NCI-H748 (cell line): ENCODE data around the gene GNAI1.

Experiments
- DNase-seq: peaks from one replicate; lab custom pipeline; 2025; ENCODE audit not compliant: unreplicated experiment; lab: John Stamatoyannopoulos, UW

The GNAI1 gene

DNA sequence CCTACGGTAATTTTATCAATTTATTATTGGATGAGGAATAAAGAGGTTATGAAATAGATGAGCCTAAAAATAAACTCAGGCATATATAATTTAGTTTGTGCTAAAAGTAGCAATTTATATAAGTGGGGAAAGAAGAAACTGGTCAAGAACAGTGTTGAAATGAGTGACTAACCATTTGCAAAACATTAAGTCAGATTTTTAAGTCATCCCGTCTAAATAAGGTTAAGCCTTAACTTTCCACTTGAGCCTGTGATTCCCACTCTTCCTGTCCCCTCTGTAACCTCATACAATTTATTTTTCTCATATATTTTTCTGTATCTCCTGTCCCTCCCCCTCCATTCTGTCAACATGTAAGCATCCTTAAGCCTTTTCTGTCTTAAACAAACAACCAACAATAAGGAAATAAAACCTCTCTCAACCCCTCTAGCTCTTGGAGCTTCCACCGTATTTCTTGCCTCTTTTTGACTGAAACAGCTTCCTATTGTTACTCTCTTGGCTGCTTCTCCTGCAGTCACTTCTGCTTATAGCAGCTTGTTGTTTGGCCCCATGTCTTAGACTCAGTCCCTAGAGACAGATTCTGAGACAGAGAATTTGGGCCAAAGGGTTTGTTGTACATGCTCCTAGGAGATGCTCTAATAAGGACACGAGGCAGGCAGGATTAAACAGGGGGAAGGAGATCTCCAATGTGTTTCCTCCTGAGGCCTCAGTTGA is 109.7 kb downstream of the GNAI1 start:
- DNase-seq, result no peak

DNA sequence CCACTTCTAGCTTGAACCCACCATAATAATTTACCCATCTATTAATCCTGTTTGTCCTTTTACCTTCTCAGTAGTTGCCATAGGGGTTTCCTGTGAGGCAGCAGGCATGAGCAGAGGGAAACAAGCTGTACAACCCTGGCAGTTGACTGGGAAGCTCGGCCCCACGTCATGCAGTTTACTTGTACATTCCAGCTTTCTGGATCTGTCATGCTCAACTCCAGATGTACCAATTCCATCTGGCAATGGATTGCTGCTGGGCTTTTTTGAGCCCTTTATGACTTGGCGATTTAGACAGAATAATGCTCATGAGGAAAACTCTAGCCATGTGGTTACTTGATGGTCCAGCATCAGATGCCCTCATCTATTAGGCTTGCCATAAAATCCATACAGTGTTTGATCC is 112.5 kb downstream of the GNAI1 start:
- DNase-seq, result no peak

DNA sequence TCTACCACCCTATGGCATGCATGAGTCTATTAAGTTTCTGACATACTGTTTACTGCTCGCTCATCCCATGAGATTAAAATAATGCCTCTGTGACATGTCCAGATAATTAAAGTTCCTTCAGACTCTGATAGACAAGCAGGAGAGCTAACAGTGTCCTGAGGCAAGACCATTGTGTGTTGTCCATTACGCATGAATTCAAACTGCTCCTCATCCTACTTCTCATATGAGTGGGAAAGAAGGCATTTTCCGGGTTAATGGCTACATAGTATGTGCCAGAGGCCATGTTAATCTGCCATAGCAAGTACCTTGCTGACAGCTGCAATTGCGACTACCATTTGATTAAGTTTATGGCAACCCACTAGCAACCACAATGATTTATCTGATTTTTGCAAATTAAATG is 113.3 kb downstream of the GNAI1 start:
- DNase-seq, result no peak

DNA sequence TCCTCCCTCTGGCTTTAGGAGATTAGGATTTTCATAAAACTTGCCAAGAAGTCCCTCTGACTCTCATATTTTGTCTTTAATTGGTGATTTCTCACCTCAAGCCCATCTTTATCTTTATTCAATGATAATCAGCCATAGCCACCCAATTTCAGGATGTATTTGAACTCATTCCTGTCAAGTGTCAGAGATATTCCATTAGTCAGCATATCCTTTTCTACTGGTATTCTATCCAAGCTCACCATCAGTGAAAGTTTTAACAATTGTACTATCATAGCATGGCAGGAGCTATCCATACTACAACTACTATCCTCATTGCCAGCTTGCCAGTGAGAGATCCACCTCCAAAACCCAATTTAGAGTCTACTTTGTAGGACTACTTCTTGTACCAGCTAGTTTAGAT is 114.6 kb downstream of the GNAI1 start:
- DNase-seq, result no peak

DNA sequence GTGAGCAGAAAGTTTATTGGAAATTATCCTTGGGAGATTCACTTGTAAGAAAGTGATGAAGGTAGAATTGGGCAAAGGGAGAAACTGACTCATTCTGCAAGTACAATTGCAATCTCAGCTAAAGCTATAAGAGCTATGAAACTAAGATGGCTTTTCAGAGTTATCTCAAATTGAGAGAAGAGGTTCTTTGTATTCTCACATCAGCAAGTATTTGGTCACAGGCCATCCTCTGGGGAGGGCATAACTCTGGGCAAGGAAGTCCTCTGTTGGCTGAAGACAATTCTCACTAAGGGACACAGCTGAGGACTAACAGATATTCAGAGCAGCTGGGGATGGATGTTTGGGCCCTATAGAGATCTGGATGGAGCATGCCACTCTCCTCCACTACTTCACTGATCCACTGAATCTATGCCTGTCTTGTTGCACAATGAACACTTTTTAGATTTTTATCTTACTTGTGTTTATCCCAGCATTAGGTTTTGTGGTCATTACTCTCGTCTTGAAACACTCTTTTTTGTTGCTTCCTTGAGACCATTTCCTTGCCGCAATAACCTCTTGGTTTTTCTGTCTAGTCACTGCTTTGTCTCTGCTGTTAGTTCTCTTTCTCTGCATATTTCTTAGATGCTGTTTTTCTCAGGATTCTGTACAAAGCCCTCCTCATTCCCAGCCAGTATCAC is 115.1 kb downstream of the GNAI1 start:
- DNase-seq, result no peak

DNA sequence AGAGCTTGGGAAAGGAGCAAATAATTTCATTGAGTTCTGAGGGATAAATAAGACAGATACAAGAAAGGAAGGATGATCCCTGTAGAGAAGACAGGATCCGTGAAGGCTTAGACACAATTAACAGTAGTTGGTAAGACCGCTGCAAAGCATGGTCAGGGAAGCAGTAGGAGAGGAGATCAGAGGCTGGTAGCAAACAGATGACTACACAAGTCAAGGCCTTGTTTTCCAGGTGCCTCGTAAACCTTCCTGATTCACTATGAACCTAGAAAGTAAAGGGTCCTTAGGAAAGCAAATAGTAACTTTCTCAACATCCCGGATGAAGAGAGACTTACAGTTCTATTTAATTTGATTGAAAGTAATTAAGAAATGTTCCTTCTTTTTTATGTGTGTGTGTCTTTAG is 118.6 kb downstream of the GNAI1 start:
- DNase-seq, result no peak

DNA sequence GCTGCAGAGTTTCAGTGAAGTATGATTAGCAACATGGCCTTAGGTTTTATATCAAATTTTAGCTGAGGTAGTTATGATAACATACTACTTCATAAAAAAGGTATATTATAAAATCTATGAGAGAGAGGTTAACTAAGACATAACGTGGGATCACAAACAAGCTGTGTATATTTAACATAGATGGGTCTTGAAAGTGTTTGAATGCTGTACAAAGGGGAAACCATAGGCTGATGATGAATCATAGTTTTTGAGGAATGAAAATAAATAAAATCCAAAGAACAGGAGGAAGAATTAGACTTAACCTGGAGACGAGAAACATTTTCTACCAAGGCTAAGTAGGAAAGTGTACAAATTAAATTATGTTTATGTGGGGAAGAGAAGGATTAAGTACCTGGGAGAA is 119.0 kb downstream of the GNAI1 start:
- no peak for DNase-seq

DNA sequence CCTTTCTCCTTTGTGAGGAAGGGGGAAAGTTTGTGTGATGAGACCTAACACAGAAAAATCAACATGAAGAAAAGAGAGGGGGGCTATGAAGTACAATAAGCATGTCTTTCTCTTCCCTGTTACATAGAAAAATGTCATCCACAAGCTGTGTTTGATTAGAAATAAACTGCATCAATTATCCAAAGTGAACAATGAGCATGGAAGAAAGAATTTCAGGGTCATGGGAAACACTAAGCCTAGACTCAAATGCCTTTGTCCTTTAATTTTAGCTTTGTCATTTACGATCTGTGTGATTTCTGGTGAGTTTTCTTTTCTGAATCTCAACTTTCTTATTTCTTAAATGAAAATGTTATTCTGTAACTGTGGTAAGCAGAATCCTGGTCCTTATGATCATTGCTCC is 121.0 kb downstream of the GNAI1 start:
- DNase-seq, result no peak

DNA sequence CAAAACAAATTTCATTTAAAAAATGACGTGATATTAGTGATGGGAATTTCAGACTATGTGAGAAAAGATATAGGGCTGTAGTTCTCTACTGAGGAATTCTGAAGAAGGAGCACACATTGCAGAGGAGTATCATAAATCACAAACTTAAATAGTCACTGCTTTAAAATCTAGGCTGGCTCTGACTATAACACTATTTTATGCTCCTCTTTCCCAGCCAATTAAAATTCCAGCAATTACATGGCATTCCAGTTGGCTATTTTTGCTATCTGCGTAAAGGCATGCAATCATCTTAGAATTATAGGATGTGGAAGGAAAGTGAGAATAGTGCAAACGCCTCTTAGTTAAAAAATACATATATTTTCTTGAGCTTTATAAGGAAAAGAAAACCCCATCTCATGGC is 123.1 kb downstream of the GNAI1 start:
- no peak for DNase-seq

DNA sequence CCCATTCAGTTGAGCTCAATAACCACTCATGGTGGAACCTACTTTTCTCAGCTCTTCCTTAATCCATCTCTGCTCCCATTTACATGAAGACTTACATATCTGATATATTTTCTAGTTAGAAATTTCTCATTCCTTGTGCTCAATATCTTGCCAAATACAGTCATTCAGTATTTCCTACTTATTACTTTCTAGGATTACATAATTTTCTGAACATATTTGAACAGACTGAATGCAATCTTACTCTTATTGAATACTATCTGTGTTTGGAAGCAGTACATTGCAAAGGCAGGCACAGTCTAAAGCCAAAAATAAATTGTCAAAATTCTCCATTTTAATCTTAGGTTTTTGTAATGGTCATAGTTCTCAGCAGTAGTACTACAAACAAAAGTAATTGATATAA is 126.0 kb downstream of the GNAI1 start:
- no peak for DNase-seq

DNA sequence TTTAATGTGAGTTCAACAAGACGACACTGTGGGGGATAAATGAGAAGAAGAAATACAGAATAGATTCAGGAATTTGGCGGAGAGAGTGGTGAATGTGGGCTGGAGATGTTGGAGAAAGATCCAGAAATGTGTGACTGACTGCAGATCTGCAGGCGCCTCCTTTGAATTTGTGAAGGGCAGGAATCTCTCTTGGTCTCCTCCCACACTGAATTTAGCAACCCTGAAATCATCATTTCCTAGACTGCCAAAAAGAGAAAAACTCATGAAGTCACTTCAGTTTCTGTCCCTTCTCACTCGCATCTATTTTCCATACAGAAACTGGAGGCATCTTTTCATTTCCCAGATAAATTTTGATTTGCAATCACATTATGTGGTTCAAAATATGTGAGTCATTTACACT is 128.7 kb downstream of the GNAI1 start:
- DNase-seq, result no peak

DNA sequence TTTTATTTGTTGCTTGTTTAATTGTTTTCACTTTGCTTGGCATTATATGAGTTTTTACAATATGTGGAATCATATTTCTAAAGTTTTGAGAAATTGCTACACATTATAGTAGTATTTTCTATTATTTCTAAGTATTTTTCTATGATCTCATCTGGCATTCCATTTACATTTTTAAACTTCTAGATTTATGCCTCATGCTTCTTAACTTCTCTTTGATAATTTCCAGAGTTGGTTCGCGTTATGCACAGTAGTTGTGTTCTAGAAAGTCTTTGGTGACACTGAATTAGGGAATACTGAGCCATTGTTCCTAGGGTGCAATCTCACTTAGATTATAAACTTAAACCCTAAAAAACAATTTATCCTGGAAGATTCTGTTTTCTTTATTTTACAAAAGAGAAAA is 129.2 kb downstream of the GNAI1 start:
- no peak for DNase-seq

DNA sequence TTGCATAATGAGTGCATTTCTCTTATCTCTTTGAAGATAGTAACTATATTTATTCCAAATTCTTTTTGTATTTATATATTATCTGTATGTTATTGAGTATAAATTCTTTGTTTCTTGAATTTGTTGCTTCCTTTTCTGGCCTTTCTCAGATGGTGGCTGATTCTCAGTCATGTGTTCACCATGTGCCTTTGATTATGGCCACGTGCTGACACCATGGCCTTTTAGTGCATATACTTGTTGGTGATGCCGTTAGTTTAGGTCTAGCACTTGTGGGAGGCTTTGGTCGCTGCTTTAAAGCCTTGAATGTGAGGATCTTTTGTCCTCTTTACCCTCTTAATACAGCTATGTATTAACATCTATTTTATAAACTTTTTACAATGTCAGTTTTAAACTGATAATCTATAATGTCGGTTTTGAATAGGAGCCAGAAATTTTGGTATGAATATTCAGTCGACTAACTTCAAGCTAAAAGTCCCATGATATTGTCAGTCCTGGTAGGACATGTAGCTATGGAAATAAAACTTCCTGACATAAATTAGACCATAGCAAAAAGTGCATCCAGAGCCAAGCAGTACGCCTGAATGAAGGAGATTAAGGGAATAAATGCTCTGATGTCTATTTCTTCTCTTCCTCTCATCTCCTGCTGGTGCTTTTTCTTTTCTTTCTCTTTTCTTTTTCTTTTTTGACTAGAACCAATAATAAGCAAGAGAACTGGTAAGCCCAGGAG is 130.3 kb downstream of the GNAI1 start:
- no peak for DNase-seq

DNA sequence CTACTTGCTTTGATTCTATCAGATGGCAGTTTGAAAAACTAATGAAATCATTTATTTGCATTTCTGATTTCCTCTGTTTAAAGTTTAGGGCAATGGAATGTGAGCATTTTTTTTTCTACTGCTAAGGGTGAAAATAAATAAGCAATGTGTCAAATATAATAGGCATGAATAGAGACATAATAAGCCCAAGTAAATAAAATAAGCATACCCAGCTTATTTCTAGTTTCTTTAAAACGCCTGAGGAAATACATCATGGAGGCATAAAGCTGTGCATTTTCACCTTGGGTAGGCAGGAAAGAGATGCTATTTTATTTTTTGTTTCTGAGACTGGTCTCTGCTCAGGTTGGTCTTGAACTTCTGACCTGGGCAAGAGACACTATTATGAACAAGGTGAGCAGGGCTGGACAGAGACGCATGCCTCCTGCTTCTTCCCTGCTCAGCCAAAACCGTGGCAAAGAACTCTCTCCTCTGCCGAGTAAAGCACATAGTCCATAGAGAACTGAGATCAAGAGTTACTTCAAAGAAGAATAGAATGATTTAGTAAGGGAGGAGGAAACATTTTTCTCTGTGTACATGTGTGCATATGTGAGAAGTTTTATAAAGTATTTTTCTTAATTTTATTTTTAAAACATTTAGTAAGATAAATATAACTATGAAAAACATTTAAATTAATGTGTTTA is 138.1 kb downstream of the GNAI1 start:
- DNase-seq, result no peak

DNA sequence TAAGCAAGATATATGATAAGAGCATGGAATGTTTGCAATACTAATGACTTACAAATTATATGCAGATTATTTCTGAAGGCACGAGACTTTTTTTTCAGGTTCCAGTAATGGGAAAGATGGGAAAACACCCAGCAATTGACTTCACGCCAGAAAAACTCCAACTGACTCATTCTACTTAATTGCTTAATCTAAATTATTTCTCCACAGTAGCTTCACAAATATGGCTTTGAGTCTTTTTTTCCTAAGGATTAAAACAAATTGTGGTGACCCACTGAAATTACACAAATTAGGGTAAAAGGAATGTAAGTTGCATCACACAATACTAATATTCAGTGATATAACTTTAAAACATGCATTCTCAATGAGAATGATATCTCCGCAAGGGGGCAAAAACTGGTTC is 138.7 kb downstream of the GNAI1 start:
- no peak for DNase-seq

DNA sequence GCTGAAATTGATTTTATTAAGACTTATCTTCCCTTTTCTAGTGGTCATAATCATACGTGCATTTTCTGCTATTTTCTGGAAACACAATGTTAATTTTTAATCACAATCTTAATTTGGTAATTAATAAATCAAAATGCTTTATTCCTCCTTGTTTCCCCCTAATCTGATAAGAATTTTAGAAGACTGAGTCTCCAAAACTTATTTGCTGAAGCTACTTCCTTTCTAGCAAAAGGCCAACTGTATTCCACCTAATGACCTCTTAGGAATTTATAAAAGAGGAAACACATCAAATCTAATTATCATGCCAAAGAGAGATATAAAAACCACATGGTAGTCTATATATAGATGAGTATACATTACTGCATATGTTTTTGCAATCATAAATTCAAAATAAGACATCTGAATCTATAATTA is 140.6 kb downstream of the GNAI1 start:
- no peak for DNase-seq
